Measurements from ENCODE around the gene ZFPM1. TPM values are rescaled to one million over a fixed set of nuclear protein-coding genes. Genes with fewer than 3 reads are reported as not detected.
A peak's percentile ranks its signal among the peaks of the same experiment; 100 is the strongest.

Gene ZFPM1
- total and polyA plus RNA-seq, 2 experiments from 2014 or later, result 0.53 to 2.2 TPM

GRCh38 chr16:88541831-88542616 lies 88.9 kb downstream of the ZFPM1 start:
- DNase-seq (ENCODE audit: low spot score), result peak; percentile 35
- no peaks in the 10 kb centered on the region for H3K9me2 ChIP-seq (ENCODE audit: insufficient read depth)
- H3K27ac ChIP-seq (ENCODE audit: low read depth), result no peak overlapping the region
- TF ChIP-seq, protein P1, sequence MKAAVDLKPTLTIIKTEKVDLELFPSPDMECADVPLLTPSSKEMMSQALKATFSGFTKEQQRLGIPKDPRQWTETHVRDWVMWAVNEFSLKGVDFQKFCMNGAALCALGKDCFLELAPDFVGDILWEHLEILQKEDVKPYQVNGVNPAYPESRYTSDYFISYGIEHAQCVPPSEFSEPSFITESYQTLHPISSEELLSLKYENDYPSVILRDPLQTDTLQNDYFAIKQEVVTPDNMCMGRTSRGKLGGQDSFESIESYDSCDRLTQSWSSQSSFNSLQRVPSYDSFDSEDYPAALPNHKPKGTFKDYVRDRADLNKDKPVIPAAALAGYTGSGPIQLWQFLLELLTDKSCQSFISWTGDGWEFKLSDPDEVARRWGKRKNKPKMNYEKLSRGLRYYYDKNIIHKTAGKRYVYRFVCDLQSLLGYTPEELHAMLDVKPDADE (IDR thresholded peaks at IDR 0.05), result no peak
- TF ChIP-seq, protein P2, sequence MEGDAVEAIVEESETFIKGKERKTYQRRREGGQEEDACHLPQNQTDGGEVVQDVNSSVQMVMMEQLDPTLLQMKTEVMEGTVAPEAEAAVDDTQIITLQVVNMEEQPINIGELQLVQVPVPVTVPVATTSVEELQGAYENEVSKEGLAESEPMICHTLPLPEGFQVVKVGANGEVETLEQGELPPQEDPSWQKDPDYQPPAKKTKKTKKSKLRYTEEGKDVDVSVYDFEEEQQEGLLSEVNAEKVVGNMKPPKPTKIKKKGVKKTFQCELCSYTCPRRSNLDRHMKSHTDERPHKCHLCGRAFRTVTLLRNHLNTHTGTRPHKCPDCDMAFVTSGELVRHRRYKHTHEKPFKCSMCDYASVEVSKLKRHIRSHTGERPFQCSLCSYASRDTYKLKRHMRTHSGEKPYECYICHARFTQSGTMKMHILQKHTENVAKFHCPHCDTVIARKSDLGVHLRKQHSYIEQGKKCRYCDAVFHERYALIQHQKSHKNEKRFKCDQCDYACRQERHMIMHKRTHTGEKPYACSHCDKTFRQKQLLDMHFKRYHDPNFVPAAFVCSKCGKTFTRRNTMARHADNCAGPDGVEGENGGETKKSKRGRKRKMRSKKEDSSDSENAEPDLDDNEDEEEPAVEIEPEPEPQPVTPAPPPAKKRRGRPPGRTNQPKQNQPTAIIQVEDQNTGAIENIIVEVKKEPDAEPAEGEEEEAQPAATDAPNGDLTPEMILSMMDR (conservative IDR thresholded peaks at IDR 0.05; ENCODE audit: low read depth in 2 of 2), result no peak
- TF ChIP-seq ZNF331 (CRISPR knock-in tag; IDR thresholded peaks at IDR 0.05; ENCODE audit: low read depth) (no peak), ZNF462 (CRISPR knock-in tag; IDR thresholded peaks at IDR 0.05) (no peak), CREB1 (CRISPR knock-in tag; IDR thresholded peaks at IDR 0.05; ENCODE audit: low read depth) (no peak), EZH2phosphoT487 (IDR thresholded peaks at IDR 0.05; ENCODE audit: unreplicated experiment) (no peak), NANOG (IDR thresholded peaks at IDR 0.05; ENCODE audit: borderline replicate concordance) (no peak), STAT1 (IDR thresholded peaks at IDR 0.05; ENCODE audit: unreplicated experiment) (no peak), JUNB (IDR thresholded peaks at IDR 0.05; ENCODE audit: unreplicated experiment) (no peak), POLR2AphosphoS5 (IDR thresholded peaks at IDR 0.05; ENCODE audit: low read depth) (no peak), ZNF114 (CRISPR knock-in tag; IDR thresholded peaks at IDR 0.05) (no peak), EZH2 (IDR thresholded peaks at IDR 0.05; ENCODE audit: low read depth, unreplicated experiment) (no peak)
- TF ChIP-seq, protein P3, sequence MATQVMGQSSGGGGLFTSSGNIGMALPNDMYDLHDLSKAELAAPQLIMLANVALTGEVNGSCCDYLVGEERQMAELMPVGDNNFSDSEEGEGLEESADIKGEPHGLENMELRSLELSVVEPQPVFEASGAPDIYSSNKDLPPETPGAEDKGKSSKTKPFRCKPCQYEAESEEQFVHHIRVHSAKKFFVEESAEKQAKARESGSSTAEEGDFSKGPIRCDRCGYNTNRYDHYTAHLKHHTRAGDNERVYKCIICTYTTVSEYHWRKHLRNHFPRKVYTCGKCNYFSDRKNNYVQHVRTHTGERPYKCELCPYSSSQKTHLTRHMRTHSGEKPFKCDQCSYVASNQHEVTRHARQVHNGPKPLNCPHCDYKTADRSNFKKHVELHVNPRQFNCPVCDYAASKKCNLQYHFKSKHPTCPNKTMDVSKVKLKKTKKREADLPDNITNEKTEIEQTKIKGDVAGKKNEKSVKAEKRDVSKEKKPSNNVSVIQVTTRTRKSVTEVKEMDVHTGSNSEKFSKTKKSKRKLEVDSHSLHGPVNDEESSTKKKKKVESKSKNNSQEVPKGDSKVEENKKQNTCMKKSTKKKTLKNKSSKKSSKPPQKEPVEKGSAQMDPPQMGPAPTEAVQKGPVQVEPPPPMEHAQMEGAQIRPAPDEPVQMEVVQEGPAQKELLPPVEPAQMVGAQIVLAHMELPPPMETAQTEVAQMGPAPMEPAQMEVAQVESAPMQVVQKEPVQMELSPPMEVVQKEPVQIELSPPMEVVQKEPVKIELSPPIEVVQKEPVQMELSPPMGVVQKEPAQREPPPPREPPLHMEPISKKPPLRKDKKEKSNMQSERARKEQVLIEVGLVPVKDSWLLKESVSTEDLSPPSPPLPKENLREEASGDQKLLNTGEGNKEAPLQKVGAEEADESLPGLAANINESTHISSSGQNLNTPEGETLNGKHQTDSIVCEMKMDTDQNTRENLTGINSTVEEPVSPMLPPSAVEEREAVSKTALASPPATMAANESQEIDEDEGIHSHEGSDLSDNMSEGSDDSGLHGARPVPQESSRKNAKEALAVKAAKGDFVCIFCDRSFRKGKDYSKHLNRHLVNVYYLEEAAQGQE (IDR thresholded peaks at IDR 0.05; ENCODE audit: unreplicated experiment), result no peak
- H4K20me1 ChIP-seq (replicated peaks; ENCODE audit: insufficient read depth), result no peaks in the 10 kb centered on the region
- peaks cover 9% of the 10 kb centered on the region; the same call in 2 of the 3 replicates for H3K36me3 Mint-ChIP-seq (ENCODE audit: low read depth)
- H3K4me1 ChIP-seq (ENCODE audit: insufficient read depth), result no peaks in the 10 kb centered on the region
- H3K79me2 ChIP-seq (replicated peaks; ENCODE audit: insufficient read depth), result no peaks in the 10 kb centered on the region
- H3K27me3 ChIP-seq (ENCODE audit: insufficient read depth), result no peaks in the 10 kb centered on the region
- H2AFZ ChIP-seq, result no peak overlapping the region
- H3K4me3 ChIP-seq, result no peak overlapping the region
- no peaks in the 10 kb centered on the region for H3F3A ChIP-seq (replicated peaks; ENCODE audit: low read depth)
- H3K4me2 ChIP-seq, result no peak overlapping the region
- no peaks in the 10 kb centered on the region for H3K36me3 ChIP-seq (ENCODE audit: insufficient read depth)
- ATAC-seq, result no peak
- no peak overlapping the region for H3K4me3 Mint-ChIP-seq
- H3K9me3 Mint-ChIP-seq, result peaks cover 27% of the 10 kb centered on the region
- H3K27me3 Mint-ChIP-seq (ENCODE audit: insufficient read depth, low read depth, poor library complexity), result peaks cover 13% of the 10 kb centered on the region
- no peak overlapping the region for H3K27ac Mint-ChIP-seq
- peaks cover 6% of the 10 kb centered on the region; the same call in 1 of the 3 replicates for H3K4me1 Mint-ChIP-seq

Measured in GM23338 (cell line).